Nephron progenitor cell (in vitro differentiated cells): ENCODE results near the gene UBE2B.

Experiments
- DNase-seq: peaks from one replicate; pipeline ENCODE4 v3.0.0; 2021
- H3K27ac Mint-ChIP-seq: 2 replicates; pipeline ENCODE4 v1.8.0; 2021; ENCODE audit warnings: mild to moderate bottlenecking, moderate library complexity, mixed read lengths
- H3K27me3 Mint-ChIP-seq: 2 replicates; pipeline ENCODE4 v1.8.0; 2021; ENCODE audit warnings: mild to moderate bottlenecking, low read depth, mixed read lengths; ENCODE audit not compliant: poor library complexity
- H3K36me3 Mint-ChIP-seq: 2 replicates; pipeline ENCODE4 v1.8.0; 2021; ENCODE audit warnings: low read depth, mixed read lengths
- H3K4me1 Mint-ChIP-seq: 2 replicates; pipeline ENCODE4 v1.8.0; 2021; ENCODE audit warnings: mixed read lengths
- H3K4me3 Mint-ChIP-seq: 2 replicates; pipeline ENCODE4 v1.8.0; 2021; ENCODE audit warnings: mild to moderate bottlenecking, moderate library complexity, mixed read lengths
- H3K9me3 Mint-ChIP-seq: 2 replicates; pipeline ENCODE4 v1.8.0; 2021; ENCODE audit warnings: mild to moderate bottlenecking, moderate library complexity, mixed read lengths
- CTCF ChIP-seq: fragments of 200-600 bp; sonication (generic); IDR thresholded peaks from 2 replicates; pipeline ENCODE4 v1.5.0; 2021; ENCODE audit warnings: antibody characterized with exemption

Gene UBE2B

GRCh38 chr5:134436523-134437339, 65.4 kb downstream of the UBE2B start:
- Mint-ChIP-seq H3K9me3 (no peaks in the 10 kb centered on the region), H3K27me3 (peaks cover 8% of the 10 kb centered on the region), H3K36me3 (no peaks in the 10 kb centered on the region), H3K27ac (peak overlapping the region; percentile 78), H3K4me3 (no peak overlapping the region), H3K4me1 (peaks cover 33% of the 10 kb centered on the region)
- TF ChIP-seq CTCF, result no peak
- no peak for DNase-seq

- Mint-ChIP-seq H3K27ac (no peak overlapping the region), H3K4me3 (no peak overlapping the region), H3K36me3 (no peaks in the 10 kb centered on the region), H3K27me3 (peaks cover 5% of the 10 kb centered on the region), H3K4me1 (peaks cover 39% of the 10 kb centered on the region), H3K9me3 (no peaks in the 10 kb centered on the region)
- no peak for DNase-seq
- TF ChIP-seq CTCF, result no peak
Observed at GRCh38 chr5:134437340-134437846, 66.0 kb downstream of the UBE2B start.

- peaks cover 5% of the 10 kb centered on the region for H3K27me3 Mint-ChIP-seq
- H3K9me3 Mint-ChIP-seq, result no peaks in the 10 kb centered on the region
- H3K4me1 Mint-ChIP-seq, result peaks cover 39% of the 10 kb centered on the region
- no peak for DNase-seq
- no peak for TF ChIP-seq CTCF
- H3K36me3 Mint-ChIP-seq, result no peaks in the 10 kb centered on the region
- H3K4me3 Mint-ChIP-seq, result no peak overlapping the region
- H3K27ac Mint-ChIP-seq, result no peak overlapping the region
Observed at GRCh38 chr5:134437847-134438581, 66.6 kb downstream of the UBE2B start.

GRCh38 chr5:134438721-134439123, 67.4 kb downstream of the UBE2B start:
- H3K9me3 Mint-ChIP-seq, result no peaks in the 10 kb centered on the region
- no peak for TF ChIP-seq CTCF
- H3K4me3 Mint-ChIP-seq, result no peak overlapping the region
- H3K4me1 Mint-ChIP-seq, result peaks cover 36% of the 10 kb centered on the region
- no peaks in the 10 kb centered on the region for H3K36me3 Mint-ChIP-seq
- no peak overlapping the region for H3K27ac Mint-ChIP-seq
- peaks cover 8% of the 10 kb centered on the region for H3K27me3 Mint-ChIP-seq
- no peak for DNase-seq

- Mint-ChIP-seq H3K4me1 (peaks cover 32% of the 10 kb centered on the region), H3K4me3 (no peak overlapping the region), H3K36me3 (no peaks in the 10 kb centered on the region), H3K9me3 (no peaks in the 10 kb centered on the region), H3K27me3 (peaks cover 8% of the 10 kb centered on the region), H3K27ac (no peak overlapping the region)
- no peak for TF ChIP-seq CTCF
- DNase-seq, result no peak
Observed at GRCh38 chr5:134439210-134439654, 67.9 kb downstream of the UBE2B start.
